Stomach (tissue), 9 donors: ENCODE measurements around the gene SP2. TPM values are rescaled to one million over a fixed set of nuclear protein-coding genes. Genes with fewer than 3 reads are reported as not detected.

Experiments used
- DNase-seq, 2 donors: peaks; one replicate each; pipeline versions ENCODE4 v3.0.0 to v3.0.0-alpha.2; 2013 to 2019
- H3K27ac ChIP-seq, 5 donors: fragments of 200-600 bp in 4 of 5; sonication (generic) in 4 of 5; one replicate each; pipeline ENCODE4 v1.5.1; 2013 to 2019; ENCODE audit warnings: mild to moderate bottlenecking in 1 of 5, moderate library complexity in 1 of 5
- H3K27me3 ChIP-seq, 3 donors: fragments of 200-600 bp; sonication (generic); one replicate each; pipeline ENCODE4 v1.5.1; 2017 to 2019; ENCODE audit warnings: mixed run types in 1 of 3
- H3K36me3 ChIP-seq, 4 donors: fragments of 200-600 bp; sonication (generic); 1 replicate in 3 of 4; 2 replicates in 1 of 4; pipeline ENCODE4 v1.5.1; 2016 to 2019
- H3K4me1 ChIP-seq, 4 donors: fragments of 200-600 bp; sonication (generic); one replicate each; pipeline ENCODE4 v1.5.1; 2016 to 2019
- H3K4me3 ChIP-seq, 4 donors: fragments of 200-600 bp; sonication (generic) in 3 of 4; one replicate each; pipeline ENCODE4 v1.5.1; 2016 to 2019; ENCODE audit warnings: mild to moderate bottlenecking in 1 of 4
- H3K9me3 ChIP-seq, 4 donors: fragments of 200-600 bp; sonication (generic); one replicate each; pipeline ENCODE4 v1.5.1; 2016 to 2019
- CTCF ChIP-seq, 7 experiments: fragments of 450-650 bp in 4 of 7; fragments of 200-600 bp in 3 of 7; sonication (generic) in 3 of 7; IDR thresholded peaks; one replicate each; pipeline ENCODE4 v1.5.1; 2016 to 2019; ENCODE audit warnings: antibody characterized with exemption in 7 of 7, control low read depth in 2 of 7, mild to moderate bottlenecking in 1 of 7
- EP300 ChIP-seq: sonication (generic); formaldehyde crosslinking; IDR thresholded peaks from one replicate; pipeline ENCODE4 v1.6.1; 2017; ENCODE audit warnings: antibody characterized with exemption
- POLR2A ChIP-seq, 4 donors: fragments of 450-650 bp; IDR thresholded peaks; one replicate each; pipeline ENCODE4 v1.6.1; 2016; ENCODE audit warnings: antibody characterized with exemption in 4 of 4, control low read depth in 2 of 4, mild to moderate bottlenecking in 1 of 4, moderate library complexity in 1 of 4
- POLR2AphosphoS5 ChIP-seq, 3 donors: sonication (generic); formaldehyde crosslinking; IDR thresholded peaks; one replicate each; pipeline ENCODE4 v1.6.1; 2016; ENCODE audit warnings: antibody characterized with exemption in 3 of 3
- WGBS, 5 donors: extraction: QIAGEN DNeasy Blood & Tissue Kit in 3 of 5; methylation state at CpG; one replicate each; pipeline versions ENCODE4 v1.1.5 to v1.1.7; 2013 to 2018; 5-methylcytosine and 5-hydroxymethylcytosine counted together
- intact Hi-C: fragments of 100-400 bp; cut with DNase I; formaldehyde crosslinking; loops from one replicate; pipeline ENCODE4 v1.15.1; 2023; ENCODE audit warnings: low total_unique reads
- polyA plus RNA-seq, 3 donors: library from polyadenylated mRNA; stranded (reverse); fragments of 200-250 nt; gene quantifications; one replicate each; pipeline ENCODE4 v1.2.3, GENCODE V29; 2013
- total RNA-seq, 5 donors: library from RNA; depleted of rRNA; stranded (reverse); fragments of >200 nt; gene quantifications; one replicate each; pipeline versions ENCODE4 v1.1.0 to v1.2.3, GENCODE V29; 2014 to 2016
- donor health status: healthy with polysubstance abuse.
- donor health status: Bipolar disorder and iron deficiency.
- donor health status: healthy.

SP2 gene
- total and polyA plus RNA-seq, 8 donors, result 0.87 to 22.8 (median 6.3) TPM

- Histone ChIP-seq H3K4me3 (peak overlapping the region; percentile 64 to 89 (median 69)), H3K9me3 (no peaks in the 10 kb centered on the region), H3K36me3 (peaks cover 0 to 20% (median 10%) of the 10 kb centered on the region in 4 donors), H3K27me3 (no peaks in the 10 kb centered on the region), H3K4me1 (peaks cover 10 to 59% (median 43%) of the 10 kb centered on the region in 4 donors), H3K27ac (peak overlapping the region; percentile 98 to 100 (median 100))
- DNase-seq, result no peak
- intact Hi-C loops, result no loop called here
- 1 to 3% (median 2%) methylated on average over 14 to 22 of the region's 22 CpGs for WGBS, 5 donors
- TF ChIP-seq POLR2A (IDR thresholded peaks at IDR 0.05), result no peak
- no peak for TF ChIP-seq EP300
- no peak for TF ChIP-seq POLR2AphosphoS5 (IDR thresholded peaks at IDR 0.05)
- TF ChIP-seq CTCF (IDR thresholded peaks at IDR 0.05), result no peak
These were observed 845 bp downstream of the SP2 start for GRCh38 chr17:47896672-47897490.

GRCh38 chr17:47897561-47897960, 1.5 kb downstream of the SP2 start:
- no peak for DNase-seq
- intact Hi-C loops, result no loop called here
- WGBS, 5 donors, result 74 to 80% (median 79%) methylated on average over 5 of the region's 5 CpGs
- TF ChIP-seq EP300 (no peak), POLR2A (IDR thresholded peaks at IDR 0.05) (no peak)
- H3K4me3 ChIP-seq, result peak overlapping the region in 3 of 4 donors; percentile 64 to 89 (median 67)
- H3K27me3 ChIP-seq, result no peaks in the 10 kb centered on the region
- H3K27ac ChIP-seq, result peak overlapping the region in 3 of 5 donors; percentile 98 to 100 (median 100)
- H3K36me3 ChIP-seq, result peaks cover 0 to 20% (median 10%) of the 10 kb centered on the region in 4 donors
- H3K4me1 ChIP-seq, result peaks cover 10 to 65% (median 46%) of the 10 kb centered on the region in 4 donors
- no peaks in the 10 kb centered on the region for H3K9me3 ChIP-seq

- Histone ChIP-seq H3K36me3 (peaks cover 0 to 20% (median 10%) of the 10 kb centered on the region in 4 donors), H3K27me3 (no peaks in the 10 kb centered on the region), H3K9me3 (no peaks in the 10 kb centered on the region), H3K27ac (no peak overlapping the region), H3K4me1 (peaks cover 10 to 69% (median 47%) of the 10 kb centered on the region in 4 donors), H3K4me3 (no peak overlapping the region)
- intact Hi-C loops, result no loop called here
- DNase-seq, result no peak
- TF ChIP-seq POLR2AphosphoS5 (IDR thresholded peaks at IDR 0.05) (no peak), CTCF (IDR thresholded peaks at IDR 0.05) (no peak), EP300 (no peak), POLR2A (IDR thresholded peaks at IDR 0.05) (no peak)
These were observed 2.2 kb downstream of the SP2 start for GRCh38 chr17:47898241-47898640.

GRCh38 chr17:47899643-47900042, 3.6 kb downstream of the SP2 start:
- no peak for DNase-seq
- WGBS, 5 donors, result 80 to 92% (median 87%) methylated on average over 4 to 5 of the region's 5 CpGs
- intact Hi-C loops, result no loop called here
- peaks cover 0 to 20% (median 10%) of the 10 kb centered on the region in 4 donors for H3K36me3 ChIP-seq
- no peaks in the 10 kb centered on the region for H3K27me3 ChIP-seq
- no peaks in the 10 kb centered on the region for H3K9me3 ChIP-seq
- H3K4me3 ChIP-seq, result no peak overlapping the region
- peaks cover 15 to 70% (median 43%) of the 10 kb centered on the region in 4 donors for H3K4me1 ChIP-seq
- TF ChIP-seq CTCF (IDR thresholded peaks at IDR 0.05) (no peak), POLR2AphosphoS5 (IDR thresholded peaks at IDR 0.05) (no peak), EP300 (no peak), POLR2A (IDR thresholded peaks at IDR 0.05) (no peak)
- H3K27ac ChIP-seq, result peak overlapping the region in 1 of 5 donors; percentile 52

GRCh38 chr17:47901423-47901822, 5.4 kb downstream of the SP2 start:
- no peaks in the 10 kb centered on the region for H3K27me3 ChIP-seq
- intact Hi-C loops, result no loop called here
- H3K27ac ChIP-seq, result peak overlapping the region in 1 of 5 donors; percentile 12
- peaks cover 0 to 20% (median 10%) of the 10 kb centered on the region in 4 donors for H3K36me3 ChIP-seq
- DNase-seq, result no peak
- WGBS, 5 donors, result 80 to 88% (median 84%) methylated on average over 7 of the region's 7 CpGs
- peaks cover 23 to 83% (median 54%) of the 10 kb centered on the region in 4 donors for H3K4me1 ChIP-seq
- no peak overlapping the region for H3K4me3 ChIP-seq
- TF ChIP-seq EP300 (no peak), POLR2AphosphoS5 (IDR thresholded peaks at IDR 0.05) (no peak), CTCF (IDR thresholded peaks at IDR 0.05) (no peak), POLR2A (IDR thresholded peaks at IDR 0.05) (no peak)
- no peaks in the 10 kb centered on the region for H3K9me3 ChIP-seq
